Activated CD4-positive, CD25-positive, alpha-beta regulatory T cell treated with anti-CD3 and anti-CD28 coated beads, Interleukin-2, amount 50 U/mL, for 72 hours (primary cell): ENCODE data around the gene CFAP46.

Source experiments
- DNase-seq: peaks from one replicate; pipeline ENCODE4 v3.0.0; 2021

Gene CFAP46

DNA sequence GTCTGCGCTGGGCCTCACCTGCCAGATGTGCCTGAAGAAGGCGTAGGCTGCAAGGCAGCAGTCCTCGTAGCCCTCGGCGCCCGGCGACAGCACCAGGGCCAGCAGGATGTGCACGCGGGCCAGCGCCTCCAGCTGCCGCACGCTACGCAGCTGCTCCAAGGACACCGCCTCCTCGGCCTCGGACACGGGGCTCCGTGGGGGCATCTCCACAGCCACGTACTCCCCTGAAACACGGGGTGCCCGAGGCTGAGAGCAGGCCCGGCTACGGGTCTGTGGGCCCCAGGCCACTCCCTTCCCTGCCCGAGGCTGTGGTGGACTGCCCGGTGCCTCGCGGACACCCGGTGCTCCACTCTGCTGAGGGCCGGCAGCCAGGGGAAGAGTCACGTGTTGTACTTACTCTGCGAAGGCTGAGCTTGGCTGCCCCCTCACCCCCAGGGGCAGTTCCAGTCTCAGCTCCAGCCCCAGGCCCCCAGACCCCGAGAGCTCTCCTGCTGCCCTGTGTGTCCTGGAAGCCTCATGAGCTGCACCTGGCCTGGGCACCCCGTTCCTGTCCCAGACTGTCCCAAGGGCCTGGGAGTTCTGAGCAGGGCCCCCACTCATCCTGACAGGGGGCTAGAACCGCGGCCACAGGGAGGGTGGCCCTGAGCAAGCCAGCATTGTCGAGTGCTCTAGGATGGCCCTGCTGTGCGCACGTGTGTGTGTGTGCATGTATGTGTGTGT, 62.8 kb downstream of the CFAP46 start:
- no peak for DNase-seq

DNA sequence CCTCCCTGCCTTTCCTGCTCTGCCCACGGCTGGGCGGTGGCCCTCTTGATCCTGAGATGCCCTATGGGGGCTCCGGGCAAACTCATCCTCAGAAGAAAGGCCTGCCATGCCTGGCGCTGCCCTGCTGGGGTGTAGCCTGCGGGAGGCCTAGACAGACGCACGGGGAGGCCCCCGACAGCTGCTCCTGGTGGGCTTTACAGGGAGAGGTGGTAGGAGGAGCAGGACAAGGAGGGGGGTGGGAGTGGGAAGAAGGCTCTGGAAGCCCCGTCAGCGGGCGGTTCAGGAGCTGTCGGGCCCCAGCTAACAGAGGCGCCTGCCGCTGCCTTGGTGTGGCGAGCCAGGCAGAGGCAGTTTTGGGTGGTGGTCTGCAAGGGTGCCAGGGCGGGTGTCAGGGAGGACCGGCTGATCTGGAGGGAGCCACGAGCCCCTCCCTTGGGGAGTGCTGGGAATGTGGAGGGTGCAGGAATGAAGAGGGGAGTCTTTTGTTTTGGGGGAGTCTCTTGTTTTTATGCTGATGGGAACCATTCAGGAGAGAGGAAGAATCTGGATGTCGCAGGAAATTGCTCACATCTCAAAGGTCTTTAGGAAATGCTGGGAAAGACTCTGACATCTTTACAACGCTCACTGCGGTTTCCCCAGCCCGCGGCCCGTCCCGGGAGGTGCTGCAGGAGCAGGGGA, 63.5 kb downstream of the CFAP46 start:
- no peak for DNase-seq

DNA sequence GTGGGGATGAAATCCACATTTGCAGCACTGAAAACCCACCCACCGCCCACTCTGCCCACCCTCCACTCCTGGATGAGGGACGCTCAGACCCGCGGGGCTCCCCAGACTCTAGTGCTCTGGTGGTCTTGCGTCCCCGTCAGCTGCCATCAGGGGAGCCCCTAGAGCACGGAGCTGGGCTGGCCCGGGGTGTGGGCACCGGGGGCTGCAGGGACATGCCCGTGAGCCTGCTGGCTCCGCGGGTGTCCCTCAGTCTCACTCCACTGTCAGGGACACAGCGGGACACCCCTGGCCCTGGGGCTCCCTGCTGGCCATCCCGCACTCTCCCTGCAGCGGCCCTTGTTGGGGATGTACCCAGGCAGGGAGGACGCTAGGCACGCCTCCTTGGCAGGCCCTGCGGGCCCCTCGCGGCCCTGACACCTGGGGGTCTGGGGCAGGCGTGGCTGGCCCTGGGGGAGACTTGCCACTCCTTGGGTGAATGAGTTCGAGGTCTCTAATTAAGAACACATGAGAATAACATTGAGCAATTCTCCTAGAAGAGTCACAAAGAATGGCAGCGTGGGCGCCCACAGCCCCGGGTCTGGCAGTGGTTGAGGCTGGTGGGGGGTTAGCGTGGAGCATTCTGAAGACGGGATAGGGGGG, 64.2 kb downstream of the CFAP46 start:
- no peak for DNase-seq

DNA sequence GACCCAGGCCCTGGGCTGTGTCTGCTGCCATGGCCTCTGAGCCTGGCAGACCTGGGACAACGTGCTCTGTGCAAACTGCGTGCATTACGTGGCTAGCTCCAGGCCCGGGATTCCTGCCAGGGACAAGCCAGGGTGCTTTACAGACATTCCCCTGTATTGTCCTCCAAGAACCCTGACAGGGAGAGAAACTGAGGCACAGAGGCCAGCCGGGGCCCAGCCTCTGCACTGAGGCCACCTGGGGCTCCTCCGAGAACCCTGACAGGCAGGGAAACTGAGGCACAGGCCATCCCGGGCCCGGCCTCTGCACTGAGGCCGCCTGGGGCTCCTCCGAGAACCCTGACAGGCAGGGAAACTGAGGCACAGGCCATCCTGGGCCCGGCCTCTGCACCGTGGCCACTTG, 64.9 kb downstream of the CFAP46 start:
- DNase-seq: no peak

DNA sequence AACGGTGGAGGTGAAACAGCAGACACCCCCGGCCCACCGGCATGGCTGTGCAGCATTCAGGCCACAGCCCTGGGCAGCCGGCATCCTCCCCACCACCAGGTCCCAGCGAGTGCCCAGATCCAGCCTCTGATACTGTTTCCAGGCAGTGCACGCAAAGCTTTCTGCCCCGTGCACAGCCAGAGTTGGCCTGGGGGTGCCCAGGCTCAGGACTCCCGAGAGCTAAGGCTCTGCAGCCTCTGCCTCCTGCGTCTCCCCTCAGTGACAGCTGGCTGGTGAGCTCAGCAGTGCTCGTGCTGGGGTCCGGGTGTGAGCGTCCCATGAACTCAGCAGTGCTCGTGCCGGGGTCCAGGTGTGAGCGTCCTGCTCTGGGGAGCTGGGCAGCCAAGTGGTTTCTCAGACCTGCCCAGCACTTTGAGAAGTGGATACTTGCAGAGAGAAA, 65.4 kb downstream of the CFAP46 start:
- no peak for DNase-seq

DNA sequence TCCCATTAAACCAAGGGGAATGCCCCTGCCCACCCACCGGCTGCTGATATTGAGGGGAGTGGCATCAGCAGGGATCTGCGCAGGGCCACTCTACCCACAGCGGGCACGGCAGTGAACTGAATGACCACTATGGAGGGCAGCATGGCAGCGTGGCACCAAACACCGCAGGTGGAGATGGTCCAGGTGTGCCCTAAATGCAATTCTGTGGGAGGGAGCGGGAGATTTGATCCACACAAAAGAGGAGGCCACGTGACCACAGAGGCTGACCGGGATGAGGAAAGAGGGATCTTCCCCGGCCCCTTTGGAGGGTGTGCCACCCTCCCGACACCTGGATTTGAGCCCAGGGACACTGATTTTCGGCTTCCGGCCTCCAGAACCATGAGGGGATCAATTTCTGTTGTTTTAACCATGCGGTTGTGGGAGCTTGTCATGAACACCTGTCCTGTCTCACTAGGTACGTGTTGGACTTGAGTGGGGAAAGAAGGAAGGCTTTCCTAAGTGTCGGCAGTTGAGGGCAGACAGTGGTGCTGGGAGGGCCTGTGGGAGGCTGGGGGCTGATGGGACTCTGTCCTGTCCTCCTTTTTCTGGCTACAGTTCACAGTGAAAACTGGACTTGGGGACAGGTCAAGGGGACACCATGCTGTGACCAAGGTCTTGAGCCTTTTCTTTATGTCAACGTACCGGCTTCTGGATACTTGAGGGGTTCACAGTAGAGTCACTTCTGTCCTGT, 66.1 kb downstream of the CFAP46 start:
- DNase-seq: no peak

DNA sequence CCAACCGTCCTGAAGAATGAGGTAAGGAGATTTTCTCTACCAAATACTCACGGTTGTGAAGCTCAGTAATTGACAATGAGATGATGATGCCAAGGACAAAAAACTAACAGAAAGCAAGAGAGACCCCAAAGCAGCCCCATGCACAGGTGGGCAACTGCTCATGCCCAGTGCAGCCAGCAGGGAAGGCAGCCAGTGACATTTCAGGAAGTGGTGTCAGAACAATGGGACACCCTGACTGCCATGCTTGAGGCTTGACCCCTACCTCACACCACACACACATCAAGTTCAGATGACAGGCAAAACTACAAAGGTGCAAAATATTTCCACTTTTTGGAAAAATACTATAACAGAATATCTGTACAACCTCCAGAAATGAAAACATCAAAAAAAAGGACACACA, 66.9 kb downstream of the CFAP46 start:
- no peak for DNase-seq

DNA sequence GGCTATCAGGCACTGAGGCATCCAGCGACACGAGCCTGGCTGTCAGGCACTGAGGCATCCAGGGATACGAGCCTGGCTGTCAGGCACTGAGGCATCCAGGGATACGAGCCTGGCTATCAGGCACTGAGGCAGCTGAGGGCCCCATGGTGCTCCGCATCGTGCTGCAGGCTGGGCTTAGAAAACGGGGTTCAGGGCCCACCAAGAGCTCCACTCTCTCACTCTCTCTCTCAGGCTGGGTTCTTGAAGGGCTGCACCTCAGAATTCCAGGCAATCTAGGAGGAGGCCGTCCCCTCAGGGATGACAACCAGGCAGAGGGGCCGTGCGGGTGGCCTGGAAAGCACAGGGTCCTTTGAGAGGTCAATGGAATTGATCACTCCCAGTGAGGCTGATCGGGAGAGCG, 69.0 kb downstream of the CFAP46 start:
- DNase-seq: no peak

DNA sequence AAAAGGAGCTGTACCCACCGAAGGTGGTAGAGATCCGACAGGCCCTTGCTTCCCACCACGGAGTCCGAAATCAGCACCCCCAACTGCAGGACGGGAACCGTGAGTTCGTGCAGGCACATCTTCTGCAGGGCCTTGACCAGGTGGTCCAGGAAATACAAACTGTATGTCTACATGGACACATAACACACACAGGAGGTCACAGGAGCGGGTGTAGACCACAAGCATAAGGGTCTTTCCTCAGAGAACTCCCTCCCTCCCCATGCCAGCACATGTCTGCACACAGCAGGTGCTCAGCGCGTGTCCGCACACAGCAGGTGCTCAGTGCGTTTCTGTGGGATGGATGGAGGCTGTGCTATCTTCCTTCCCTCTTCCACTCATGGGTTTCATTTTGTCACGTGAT, 69.7 kb downstream of the CFAP46 start:
- DNase-seq: no peak

DNA sequence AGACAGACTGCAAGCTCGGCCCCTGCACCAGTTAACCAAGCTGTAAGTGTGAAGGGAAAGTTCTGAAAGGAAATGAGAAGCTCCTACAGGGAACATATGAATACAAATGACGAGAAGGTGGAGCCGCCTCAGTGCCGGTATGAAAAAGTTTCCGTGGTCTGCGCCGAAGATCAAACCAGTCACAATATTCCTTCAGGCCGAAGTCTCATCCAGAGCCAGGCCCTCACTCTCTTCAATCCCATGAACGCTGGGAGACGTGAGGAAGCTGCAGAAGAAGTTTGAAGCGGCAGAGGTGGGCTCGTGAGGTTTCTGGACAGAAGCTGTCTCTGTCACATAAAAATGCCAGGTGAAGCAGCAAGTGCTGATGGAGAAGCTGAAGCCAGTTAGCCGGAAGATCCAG, 71.9 kb downstream of the CFAP46 start:
- no peak for DNase-seq

DNA sequence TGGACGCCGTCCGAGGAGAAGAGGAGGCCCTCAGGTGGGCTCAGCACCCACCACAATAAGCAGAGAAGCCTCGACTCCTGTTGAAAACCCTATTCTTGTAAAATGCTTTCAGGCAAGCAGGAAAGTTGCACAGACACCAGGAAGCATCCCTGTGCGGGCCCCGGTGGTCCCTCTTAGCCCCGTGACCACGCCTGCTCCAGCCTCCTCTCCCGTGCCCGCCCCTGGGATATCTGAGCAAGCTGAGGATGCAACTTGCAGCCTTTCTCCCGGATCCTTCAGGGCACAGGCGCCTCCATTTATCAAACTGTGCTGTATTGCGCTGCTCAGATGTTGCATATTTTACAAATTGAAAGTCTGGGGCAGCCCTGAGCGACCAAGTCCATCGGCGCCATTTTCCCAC, 72.7 kb downstream of the CFAP46 start:
- DNase-seq: no peak

DNA sequence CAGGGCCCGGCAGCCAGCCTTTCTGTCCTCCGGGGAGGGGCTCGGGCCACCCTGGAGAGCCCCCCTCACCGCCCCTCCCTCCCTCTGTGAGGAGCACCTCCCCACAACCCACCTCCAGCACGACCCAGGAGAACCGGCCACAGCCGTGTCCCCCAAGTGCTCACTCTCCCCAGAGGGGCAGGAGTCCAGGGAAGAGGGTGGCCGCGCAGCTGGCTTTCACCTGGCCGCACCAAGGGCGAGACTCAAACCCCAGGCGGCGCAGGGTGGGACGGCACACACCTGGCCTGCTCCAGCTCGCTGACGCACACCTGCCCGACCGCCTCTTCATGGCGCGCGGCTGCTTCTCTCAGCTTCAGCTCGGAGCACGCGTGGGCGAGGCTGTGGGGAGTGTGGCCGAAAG, 73.4 kb downstream of the CFAP46 start:
- no peak for DNase-seq

DNA sequence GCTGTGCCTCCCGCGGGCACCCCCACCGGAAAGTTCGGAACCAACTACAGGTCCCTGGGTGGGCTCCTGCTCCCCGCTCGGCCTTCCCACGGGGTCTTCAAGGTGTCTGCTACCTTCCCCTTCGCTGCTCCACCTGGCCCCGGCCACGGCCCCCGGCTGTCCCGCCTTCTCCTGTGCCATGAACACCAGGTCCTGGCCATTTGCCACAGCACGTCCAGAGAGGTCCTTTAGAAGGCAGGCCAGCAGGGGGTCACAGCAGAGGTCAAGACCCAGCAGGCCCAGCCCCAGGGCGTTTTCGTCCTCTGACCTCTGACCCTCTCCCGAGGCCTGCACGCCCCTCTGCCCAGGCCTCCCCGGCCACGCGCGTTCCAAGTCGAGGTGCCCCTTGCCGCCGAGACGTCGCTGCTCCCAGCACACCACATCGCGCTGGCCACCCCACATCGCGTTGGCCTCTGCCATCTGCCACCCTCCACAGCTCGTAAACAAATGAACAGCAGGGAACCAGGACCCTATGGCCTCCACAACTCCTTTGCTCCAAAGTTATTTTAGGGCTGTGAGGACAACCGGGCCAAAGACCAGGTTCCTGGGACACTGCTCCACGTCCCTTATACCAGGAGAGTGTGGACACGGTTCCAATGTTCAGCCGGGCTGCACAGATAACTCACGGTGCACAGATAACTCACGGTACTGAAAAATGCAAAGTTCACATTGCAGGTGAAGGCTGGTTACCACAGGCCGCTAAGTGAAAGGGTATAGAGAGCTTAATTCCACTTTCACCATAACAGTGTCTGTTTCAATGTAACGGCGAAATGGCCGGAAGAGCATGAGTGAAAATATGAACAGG, 74.3 kb downstream of the CFAP46 start:
- DNase-seq: peak; percentile 15

DNA sequence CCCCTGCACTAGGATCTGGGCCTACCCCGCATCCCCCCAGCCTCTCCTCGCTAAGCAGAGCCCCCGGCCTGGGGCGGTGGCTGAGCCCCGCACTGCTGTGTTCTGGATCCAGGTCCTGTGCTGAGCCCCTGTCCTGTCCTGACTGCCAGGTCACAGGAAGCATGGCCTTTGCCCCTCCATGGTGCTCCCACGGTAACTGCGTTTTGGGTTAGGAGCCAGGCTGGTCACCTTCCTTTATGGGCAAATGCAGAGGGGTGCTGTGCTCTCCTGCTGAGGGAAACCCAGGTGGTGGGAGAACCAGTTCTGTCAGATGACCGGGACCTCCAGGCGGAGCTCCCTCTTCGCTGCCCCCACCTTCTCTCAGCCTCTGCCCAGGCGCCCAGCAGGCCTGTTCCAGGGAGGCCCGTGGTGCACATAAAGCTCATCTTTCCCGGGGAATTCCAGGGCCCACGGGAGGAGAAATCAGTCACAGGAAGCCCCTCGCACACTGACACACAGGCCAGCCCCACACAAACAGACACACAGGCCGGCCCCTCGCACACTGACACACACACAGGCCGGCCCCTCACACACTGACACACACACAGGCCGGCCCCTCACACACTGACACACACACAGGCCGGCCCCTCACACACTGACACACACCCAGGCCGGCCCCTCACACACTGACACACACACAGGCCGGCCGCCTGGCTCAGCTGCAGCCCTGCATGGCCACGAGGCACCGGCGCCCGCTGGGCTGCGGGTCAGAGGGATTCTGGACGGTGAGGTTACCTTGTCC, 75.6 kb downstream of the CFAP46 start:
- no peak for DNase-seq

DNA sequence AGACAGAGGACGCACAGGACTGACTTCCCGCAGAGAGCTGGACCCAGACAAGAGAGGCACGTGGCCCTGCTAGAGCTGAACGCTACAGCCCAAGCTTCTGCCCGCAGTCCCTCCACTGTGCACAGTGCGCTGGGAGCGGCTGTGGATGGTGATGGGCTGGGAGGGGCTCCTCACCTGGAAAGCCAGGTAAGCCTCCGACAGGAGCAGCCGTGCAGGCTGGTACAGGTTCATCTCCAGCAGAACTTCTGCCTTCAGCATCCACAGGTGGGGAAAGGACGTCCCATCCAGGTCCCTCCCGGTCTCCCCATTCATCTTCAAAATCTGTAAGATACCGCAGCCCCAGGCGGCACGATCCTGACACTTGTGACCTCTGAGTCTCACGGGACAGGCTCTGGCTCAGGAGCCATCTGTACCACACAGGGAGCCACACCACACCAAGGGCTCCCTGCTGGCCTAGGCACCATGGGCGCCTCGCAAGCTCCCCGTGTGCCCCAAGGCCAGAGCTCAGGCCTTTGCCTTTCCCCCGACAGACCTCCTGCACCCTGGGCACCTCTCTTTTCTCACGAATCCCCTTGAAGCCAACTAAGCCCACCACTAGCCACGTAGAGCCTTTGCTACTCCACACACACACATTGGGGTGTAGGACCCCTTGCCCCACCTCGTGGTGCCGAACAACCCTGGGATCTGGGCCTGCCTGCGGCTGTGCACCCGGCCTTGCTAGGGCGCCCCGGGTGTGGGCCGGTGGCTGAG, 76.3 kb downstream of the CFAP46 start:
- no peak for DNase-seq

DNA sequence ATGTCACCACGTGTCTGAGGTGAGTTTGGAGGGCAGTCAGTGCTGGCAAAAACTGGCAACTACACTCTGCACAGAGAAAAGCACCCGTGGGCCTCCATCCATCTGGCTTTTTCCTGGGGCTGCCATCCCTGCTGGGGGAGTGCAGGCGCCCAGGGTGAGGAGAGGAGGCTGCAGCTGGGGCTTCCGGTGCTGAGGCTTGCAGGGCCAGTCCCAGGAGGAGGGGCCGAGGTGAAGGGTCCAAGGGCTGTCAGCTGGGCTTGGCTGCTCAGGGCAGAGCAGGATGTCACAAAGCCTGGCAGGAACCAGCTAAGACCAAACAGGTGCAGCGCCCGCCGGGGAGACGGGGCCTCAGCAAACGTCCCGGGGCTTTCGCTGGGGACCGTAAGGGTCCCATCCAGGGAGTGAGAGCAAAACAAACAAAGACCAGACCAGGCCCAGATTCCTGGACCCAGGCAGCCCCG, 77.2 kb downstream of the CFAP46 start:
- peak; percentile 18 for DNase-seq

DNA sequence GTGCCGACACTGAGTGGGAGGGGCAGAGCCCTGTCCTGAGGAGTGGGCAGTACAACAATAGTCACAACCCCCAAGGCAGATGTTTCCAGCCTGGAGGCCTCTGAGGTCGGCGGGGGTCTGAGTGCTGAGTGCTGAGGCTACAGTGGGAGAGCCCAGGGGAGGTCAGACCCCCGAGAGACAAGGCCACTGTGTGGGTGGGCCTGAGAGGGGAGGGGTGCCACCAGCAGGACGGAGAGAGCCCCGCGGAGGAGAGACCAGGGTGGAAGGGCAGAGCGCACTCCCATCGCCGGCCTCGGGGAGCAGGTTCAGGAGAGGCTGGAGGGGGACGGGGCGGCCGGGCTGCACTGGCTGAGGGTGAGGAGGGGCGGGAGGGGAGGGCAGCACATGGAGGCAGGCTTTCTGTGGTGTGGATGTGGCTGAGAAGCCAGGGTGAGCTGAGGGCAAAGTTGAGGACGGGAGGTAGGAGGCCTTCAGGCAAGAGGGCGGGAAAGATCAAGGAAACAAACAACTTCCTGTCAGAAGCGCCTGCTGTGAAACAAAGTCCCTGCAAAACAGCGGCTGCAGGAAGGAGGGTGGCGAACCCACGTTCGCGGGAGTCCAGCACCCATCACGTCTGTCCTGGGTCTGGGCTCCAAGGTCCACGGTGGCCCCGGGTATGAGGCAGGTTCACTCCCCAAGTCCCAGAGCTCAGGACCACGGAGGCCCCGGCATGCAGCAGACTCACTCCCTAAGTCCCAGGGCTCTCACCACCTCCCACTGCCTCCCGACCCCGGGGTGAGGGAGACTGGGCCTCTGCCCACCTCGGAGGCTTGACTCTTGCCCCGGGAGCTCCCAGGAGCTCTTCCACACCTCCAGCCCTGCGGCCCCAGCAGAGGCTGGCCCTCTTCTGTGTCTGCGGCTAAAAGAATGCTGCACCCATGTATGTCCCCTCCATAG, 79.6 kb downstream of the CFAP46 start:
- peak; percentile 24 for DNase-seq

DNA sequence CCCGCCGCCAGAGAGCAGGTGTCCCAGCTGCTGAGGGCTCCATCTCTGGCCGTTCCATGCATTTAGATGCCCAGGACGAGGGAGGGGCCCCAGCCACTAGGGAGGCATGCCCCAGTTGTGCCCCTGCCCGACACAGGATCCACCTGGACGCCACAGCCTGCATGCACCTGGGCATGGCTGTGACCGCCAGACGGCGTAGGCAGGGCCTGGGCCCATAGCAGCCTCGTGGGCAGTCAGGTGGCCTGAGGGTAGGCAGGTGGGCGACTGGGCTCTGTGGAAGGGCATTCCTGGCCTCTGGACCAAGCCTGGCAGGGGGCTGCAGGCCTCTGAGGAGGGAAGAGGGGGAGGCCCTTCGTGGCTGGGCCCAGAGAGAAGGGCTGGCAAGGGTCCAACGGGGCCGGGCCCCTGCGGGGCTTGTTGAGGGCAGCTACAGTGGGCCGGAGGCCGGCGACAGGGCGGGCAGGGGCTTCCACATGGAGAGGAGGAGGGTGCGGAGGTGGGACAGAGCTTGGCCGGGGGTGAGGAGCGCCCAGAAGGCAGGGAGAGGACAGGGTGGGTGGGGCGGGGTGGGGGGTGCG, 80.4 kb downstream of the CFAP46 start:
- DNase-seq: peak; percentile 19

DNA sequence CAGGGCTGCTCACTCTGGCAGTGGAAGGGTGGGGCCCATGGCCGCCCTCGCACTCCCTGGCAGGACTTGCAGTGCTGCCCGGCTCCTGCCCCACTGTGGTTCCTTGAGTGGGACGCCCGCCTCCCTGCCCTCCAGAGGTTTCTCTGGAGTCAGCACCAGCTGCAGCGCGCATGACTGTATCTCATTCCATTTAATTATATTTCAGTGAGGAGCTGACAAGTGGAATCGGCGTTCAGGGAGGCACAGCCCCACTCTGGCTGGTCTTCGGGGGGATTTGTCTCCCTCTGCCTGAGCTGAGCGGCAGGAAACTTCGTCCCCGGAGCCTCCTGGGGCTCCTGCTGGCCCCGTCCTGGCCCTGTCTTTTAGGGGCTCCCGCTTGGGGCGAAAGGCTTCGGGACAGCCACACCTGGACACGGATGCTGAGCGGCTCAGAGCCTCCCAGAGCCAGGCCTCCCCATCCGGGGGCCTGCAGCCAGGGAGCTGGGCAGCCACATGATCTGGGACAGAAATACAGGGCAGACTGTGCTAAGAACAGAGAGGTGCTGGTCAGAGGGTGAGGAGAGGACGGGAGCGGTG, 81.2 kb downstream of the CFAP46 start:
- peak; percentile 27 for DNase-seq
